HG02610 (cell line): Measurements from ENCODE around the gene NAV1.
"Not testable (repeated sequence)": the region's sequence is repeated elsewhere in the genome, so short reads cannot be mapped to it uniquely, and the experiment has no call there.

Experiments used
- ATAC-seq: cut with Tn5 transposase; IDR thresholded peaks from one replicate; pipeline ENCODE4 v1.9.1; 2021; ENCODE audit warnings: mild to moderate bottlenecking, moderate library complexity; ENCODE audit not compliant: unreplicated experiment

Gene NAV1

DNA sequence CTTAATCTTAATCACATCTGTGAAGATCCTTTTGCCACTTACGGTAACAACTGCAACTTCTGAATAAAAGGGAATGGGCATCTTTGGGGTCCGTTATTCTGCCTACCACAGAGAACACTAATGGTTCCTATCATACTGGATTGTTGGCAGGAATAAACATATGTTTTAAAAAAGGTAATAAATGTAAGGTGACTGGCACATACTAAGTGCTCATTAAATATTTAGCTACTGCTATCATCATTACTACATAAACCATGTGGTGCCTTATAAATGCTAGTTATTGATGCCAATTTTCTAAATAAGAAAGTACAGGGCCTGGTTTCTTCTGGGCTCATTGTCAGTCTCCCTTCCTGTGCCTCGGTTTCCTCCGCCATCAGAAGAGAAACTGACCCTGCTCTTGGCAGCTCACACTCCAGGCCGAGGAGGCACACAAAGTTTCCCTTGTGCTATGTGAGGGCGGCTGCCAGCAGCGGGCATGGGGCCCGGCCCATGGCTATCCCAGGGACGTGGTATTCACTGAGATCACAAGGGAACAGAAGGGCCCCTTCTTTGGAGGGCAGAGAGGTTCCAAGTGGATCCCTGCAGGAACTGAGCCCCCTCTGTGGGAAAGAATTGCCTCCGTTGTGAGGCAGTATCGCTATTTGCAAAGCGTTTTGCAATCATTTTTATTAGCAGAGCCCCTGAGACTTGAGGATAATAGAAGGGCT lies 26.2 kb downstream of the NAV1 start:
- no peak for ATAC-seq

DNA sequence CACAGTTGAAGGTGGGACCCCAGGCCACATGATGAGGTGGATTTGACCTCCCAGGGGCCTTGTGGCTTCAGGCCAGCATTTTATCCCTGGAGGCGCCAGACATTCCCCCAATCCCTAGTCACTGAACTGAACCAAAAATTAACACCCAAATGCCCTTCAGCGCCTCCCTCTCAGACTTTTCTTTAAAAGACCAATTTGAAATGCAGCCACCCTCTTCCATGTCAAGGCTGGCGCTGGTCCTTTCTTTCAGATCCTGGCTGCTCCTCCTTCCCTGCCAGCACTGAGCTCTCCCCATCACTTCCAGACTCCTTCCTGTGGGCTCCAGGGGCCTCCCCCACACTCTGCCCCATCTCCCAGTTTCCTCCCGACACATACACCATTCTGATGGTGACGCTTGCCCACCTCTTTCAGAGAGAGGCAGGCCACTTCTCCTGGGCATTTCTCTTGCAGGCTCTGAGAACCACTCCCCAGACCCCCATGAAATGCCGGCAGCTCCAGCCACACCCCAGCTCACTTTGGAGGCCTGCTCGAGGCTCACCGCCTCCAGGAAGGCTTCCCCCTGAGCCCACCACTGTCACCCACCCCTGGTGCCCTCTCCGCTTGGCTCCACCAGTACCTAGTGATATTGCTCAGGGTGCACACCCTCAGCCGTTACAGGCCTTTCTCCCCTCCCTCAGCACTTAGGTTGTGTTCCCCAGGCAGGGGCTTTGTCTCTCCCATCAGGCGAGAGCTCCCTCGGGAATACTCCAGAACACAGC lies 27.0 kb downstream of the NAV1 start:
- no peak for ATAC-seq

DNA sequence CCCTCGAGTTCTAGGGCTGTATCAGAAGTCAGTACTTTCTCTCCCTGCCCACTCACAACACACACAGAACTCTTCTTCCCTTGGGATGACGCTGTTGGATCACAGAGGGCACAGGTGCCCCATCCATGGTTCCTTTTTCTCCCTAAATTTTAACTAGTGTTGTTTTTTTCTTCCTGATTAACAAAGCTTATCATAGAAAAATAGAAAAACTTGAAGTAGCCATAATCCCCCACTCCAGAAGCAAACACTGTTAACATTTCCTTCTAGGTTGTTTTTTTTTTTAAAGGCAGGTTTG lies 27.5 kb downstream of the NAV1 start:
- ATAC-seq = no peak

DNA sequence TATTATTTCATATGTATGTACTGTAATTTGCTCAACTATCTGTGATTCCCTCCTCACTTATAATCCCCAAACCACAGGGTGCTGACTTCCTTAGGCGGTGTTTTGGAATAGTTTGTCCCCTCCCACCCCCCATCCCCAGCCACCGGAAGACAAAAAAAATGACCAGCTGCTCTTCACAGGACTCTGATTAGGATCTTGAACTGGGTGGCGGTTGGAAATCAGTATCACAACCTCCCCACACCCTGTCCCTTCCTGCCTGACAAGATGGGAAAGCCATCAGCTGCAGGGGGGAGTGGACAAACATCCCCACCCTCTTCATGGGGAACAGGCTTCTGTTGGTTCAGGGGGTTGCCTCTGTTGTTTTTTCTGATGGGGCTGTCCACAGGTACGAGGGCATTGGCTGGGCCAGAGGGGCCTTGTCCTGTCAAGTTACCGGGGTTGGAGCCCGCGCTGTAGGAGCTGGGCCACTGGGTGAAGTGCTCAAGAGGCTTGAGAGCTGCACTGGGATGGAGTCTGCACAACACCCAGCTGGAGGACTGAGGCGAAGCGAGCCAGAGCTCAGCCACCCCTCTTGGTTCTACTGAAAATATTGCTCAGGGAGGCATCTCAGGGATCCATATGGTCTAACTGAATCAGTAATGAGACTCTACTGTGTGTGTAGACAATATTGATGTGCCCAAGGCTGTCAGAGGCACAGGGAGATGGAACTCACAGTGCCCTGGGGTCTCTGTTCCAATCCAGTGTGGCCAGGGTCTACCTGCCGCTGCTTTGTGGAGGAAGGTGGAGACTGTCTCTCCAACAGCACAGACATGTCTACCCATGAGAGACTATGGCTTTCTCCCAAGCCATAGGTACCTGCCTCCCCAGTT lies 28.2 kb downstream of the NAV1 start:
- no peak for ATAC-seq

DNA sequence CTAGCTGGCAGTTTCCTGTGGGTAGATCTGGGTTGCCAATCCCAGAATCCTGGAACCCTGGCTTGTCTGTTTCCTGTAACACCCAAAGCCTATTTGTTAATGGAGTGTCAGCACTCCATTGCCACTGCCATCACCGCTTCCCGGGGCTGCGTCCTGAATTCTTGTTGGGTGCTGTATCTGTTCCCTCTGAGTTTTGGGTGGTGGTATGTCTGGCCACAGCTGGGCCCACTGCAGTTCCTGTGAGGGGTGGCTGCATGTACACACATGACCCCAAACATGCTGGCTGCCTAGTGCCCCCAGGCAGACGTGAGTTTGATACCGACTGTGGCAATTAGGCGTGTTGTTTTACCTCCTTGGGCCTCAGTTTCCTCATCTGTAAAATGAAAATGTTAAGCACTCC lies 29.3 kb downstream of the NAV1 start:
- ATAC-seq = no peak

DNA sequence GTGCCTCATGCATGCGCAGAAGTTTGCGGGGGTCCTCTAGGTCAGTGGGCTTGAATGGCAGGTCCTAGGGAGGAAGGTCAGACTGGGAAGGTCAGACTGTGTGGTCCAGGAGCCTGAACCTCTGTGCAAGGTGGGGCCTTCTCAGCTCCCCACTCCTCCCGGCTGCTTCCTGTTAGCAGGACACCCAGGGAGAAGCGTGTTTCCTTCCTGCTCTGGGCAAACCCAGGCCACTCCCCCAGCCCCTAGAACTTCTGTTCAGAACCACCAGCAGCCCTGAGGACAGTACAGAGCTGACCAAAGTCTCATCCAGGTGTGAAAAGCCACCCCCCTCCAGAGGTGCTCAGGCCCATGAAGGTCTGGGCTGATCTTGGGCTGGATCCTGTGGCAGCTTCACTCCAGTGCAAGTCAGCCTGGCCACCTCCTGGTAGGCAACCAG lies 29.9 kb downstream of the NAV1 start:
- no peak for ATAC-seq

DNA sequence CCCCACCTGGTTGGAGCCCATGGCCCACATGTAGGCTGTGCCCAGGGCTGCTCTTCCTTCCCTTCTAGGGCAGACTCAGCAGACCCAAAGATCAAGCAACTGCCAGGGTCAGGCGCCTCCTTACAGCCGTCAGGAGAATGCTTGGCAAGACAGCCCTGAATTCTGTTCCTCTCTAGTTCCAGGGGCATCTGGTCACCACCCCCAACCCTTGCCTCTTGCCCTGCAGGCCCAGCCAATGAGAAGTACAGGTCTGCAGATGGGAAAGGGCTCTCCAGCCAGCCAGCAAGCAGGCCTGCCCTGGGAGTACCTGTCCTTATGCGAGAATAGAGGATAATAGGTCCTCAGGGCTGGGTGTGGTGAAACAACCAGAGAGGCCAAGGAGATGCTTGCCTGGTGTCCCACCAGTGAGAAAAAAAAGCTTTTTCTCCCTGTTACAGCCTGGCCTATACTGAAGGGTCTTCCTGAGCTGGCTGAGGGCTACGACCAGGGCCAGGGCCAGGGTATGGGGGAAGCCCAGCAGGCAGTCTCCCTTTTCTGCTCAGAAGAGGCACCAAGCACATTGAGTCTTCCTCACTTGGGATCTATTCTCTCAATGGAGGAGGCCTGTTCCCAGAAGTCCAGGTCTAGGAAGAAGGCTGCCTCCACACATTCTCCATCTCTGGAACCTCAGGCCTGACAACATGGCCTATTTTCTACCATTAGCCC lies 31.4 kb downstream of the NAV1 start:
- no peak for ATAC-seq

DNA sequence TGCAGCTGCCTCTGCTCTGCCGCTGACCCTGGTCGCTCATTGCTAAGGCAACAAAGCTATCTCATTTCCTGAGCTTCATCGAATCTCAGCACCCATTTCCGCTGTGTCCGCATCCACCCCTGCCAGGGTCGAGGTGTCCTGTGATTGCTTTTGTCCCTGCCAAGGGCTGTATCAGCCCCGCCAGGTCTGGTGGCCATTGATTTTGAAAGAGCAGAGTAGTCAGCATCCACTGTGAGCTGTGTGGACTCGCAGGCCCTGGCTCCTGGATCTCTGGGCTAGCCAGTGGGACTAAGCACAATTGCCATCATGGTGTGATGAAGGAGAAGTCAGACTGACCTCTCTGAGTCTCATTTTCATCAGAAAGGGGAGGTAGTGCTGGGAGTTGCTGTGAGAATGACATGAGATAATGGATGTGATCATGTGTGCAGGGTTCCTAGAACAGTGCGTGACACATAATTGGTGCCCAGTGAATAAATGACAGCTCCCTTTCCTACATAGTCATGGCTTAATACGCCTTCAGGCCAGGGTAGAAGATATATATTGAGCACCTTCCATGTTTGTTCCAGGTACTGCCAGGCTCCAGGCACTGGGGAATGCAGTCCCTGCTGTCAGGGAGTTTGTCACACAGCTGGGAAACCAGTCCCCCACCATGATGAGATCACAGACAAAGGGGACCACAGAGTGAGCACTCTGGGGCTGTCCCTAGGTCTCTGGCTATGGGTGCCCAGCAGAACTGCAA lies 32.1 kb downstream of the NAV1 start:
- no peak for ATAC-seq

DNA sequence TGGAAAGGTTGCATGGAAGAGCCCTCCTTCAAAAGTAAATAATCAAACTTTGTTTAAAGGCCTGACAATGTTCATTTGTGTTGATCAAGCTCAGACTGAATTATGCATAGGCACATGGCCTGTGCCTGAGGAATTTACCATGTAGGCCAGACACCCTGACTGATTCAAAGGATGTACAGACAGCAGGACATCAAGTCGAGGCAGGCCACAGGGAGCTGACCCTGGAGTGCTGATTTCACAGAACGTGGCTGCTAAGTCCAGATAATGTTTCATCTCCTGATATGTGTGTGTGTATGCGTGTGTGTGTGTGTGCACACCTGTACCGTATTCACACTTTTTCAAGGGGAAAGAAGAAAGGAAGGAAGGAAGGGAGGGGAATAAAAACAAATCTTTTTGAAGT lies 34.1 kb downstream of the NAV1 start:
- no peak for ATAC-seq

DNA sequence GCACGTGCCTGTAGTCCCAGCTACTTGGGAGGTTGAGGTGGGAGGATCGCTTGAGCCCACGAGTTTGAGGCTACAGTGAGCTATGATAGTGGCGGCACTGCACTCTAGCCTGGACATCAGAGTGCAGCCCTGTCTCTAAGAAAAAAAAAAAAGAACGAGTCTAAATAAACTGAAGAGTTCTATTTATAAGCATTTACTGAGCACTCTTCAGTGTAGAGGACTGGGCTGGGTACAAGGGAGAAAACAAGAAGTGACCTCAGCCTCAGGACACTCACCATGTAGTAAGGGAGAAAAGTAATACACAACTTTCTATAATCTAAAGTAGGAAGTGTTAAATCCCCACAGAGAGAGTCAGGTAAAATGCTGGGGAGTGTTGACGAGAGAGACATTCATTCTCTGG lies 35.0 kb downstream of the NAV1 start:
- ATAC-seq = no peak

DNA sequence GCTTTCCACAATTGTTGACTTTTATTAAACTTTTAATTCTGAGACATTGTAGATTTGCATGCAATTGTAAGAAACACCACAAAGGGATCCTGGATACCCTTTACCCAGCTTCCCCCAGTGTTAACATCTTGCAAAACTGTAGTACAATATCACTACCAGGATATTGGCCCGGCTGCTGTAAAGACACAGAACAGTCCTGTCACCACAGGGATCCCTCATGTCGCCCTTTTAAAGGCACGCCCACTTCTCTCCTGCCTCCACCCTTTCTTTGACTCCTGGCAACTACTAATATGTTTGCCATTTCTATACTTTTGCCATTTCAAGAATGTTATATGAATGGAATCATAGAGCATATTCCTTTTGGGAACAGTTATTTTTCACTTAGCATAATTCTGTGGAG lies 37.0 kb downstream of the NAV1 start:
- no peak for ATAC-seq

DNA sequence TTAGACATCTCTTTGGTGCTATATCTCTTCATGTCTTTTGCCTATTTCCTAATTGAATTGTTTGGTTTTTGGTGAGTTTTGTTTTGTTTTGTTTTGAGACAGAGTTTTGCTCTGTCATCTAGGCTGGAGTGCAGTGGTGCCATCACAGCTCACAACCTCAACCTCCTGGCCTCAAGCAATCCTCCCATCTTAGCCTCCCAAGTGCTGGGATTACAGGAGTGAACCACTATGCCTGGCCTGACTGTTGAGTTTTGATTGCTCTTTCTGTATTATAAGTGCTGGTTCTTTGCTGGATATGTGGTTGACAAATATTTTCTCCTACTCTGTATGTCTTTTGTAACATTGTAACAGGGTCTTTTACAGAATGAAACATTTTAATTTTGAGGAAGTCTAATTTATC lies 38.0 kb downstream of the NAV1 start:
- ATAC-seq = no peak

DNA sequence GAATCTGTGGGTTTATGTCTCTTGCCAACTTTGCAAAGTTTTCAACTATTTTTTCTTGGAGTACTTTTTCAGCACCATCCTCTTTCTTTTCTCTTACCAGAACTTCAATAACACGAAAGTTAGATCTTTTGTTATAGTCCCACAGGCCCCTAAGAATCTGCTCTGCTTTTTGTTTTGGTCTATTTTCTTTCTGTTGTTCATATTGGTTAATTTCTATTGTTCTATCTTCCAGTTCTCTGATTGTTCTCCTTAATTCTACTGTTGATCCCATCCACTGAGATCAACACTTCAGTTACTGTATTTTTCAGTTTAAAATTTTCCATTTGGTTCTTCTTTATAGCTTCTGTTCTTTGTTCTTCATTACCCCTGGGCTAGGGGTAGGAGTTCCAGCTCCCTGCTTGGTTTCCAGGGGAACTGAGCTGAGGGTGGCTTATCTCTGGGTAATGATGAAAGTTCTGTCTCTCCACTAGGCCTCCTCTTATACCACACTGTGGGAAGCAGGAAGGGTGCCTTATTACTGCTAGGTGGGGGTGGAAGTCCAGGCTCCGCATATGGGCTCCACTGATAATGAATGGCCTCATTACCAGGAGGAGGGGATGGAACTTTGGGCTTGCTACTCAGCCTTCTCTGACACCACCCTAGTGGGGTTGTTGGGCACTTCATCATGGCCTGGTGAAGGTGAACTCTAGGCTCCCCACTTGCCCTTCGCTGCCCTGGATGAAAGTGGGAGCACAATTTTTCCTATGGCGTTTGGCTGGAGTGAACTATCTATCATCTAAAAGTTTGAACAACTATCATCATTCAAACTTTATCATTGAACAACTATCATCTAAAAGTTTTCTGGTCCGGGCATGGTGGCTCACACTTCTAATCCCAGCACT lies 39.3 kb downstream of the NAV1 start:
- no peak for ATAC-seq

DNA sequence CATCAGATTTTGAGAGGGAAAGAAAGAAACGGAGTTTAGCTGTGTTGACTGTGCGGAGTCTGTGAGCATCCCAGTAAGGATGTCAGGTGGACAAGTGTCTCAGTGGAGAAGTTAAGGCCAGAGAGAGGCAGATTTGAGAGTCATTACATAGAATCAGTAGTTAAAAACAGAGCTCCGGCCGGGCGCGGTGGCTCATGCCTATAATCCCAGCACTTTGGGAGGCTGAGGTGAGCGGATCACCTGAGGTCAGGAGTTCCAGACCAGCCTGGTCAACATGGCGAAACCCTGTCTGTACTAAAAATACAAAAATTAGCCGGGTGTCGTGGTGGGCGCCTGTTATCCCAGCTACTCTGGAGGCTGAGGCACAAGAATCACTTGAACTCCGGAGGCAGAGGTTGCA lies 42.4 kb downstream of the NAV1 start:
- not testable (repeated sequence) for ATAC-seq

DNA sequence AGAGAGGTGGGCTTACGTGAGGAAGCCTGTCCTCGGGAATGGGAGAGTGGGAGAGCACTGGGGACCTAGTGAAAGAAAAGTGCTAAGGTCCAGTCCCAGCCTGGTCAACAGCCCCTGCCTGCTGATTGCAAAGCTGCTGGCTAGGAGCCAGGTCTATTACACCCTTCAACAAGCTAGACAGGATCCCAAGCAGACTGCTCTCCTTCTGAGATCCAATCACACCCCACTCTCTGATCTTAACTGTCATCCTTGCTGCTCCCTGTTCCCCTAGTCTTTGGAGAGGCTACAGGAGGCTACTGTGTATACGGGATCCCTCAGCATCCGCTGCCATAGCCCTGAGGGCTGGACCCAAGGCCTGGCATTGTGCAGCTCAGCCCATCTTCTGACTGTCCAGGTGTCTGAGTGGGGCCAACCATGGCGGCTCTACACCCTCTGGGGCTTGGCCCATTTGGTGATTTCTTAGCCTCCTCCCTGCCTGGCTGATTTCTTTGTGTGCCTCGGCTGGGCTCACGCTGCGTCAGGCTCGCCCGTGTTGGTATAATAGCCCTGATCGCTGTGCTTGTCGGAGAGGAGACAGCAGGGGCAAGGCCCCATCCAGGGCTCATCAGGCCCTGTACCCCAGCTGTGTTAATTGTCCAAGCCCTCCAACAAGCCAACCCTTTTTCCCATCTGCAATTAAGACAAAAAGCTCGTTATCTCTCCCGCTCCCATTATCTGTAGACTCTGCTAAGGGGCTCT lies 43.9 kb downstream of the NAV1 start:
- no peak for ATAC-seq

DNA sequence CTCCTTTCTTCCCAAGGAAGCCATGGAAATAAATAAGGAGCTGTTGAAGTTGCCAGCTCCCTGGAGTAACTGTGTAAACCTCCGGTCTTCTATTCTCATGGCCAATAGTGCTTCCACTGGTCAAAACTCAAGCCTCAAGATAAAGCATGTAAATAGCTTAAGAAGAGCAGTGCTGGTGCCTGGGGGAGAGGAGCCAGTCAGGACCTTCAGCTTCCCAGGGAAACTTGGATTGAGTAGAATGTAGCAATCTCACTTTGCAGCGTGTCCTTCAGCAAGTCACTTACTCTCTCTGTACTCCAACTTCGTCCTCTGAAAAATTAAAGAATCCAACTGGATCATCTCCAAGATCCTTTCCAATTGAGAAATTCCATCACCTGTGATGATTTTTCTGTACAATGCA lies 44.7 kb downstream of the NAV1 start:
- ATAC-seq = no peak

DNA sequence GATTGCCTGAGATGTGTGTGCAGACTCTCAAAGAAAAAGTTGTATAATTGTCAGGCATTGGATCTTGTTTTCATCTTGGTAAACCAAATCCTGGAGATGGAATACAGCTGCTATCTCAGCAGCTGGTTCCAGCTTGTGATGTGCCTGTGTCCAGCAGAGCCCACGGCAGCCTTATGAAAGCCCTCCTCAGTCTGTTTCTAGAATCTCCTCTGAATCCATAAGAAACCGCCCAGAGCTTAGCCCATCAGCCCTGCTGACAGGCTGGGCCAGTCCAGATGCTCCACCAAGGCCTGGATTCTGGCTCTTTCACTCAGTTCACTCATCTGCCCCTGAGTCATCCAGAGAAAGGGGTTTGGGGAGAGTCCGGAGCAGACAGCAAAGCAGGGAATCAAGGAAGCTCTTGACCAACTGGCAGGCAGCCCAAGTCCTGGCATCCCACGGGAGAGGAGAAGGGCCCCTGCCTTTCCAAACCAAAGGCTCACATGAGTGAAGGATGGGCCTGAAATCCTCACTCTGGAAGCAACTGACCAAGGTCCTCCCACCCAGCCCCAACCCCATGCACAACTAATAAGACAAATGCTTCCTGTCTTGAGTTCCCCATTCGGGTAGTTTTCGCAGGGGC lies 45.7 kb downstream of the NAV1 start:
- no peak for ATAC-seq

DNA sequence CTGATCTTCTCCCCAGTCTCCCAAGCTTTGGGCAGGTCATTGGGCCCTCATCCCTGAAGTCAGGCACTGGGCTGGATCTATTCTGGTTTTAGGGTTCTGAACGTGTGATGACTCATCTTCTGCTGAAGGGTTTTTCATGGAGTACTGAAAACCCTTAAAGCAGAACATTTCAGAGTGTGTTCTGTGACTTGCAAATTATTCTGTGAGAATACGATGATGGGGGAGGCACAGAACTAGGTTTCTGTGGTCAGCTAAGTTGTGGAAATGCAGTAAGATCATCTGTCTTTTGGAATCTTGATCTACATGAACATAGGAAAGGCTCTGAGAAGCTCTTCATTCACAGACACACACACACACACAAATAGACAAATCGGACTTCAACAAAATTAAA lies 46.2 kb downstream of the NAV1 start:
- no peak for ATAC-seq

DNA sequence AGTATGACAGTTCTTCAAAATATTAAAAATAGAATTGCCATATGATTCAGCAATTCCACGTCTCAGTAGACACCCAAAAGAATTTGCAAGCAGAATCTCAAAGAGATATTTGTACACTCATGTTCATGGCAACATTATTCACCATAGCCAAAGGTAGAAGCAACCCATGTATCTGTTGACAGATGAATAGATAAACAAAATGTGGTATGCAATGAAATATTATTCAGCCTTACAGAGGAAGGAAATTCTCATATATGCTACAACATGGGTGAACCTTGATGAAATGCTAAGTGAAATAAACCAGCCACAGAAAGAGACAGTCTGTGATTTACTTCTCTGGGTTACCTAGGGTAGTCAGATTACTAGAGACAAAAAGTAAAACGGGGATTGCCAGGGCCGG lies 47.0 kb downstream of the NAV1 start:
- no peak for ATAC-seq
